Measurements from ENCODE around the gene ST3GAL3.

ST3GAL3 gene

DNA sequence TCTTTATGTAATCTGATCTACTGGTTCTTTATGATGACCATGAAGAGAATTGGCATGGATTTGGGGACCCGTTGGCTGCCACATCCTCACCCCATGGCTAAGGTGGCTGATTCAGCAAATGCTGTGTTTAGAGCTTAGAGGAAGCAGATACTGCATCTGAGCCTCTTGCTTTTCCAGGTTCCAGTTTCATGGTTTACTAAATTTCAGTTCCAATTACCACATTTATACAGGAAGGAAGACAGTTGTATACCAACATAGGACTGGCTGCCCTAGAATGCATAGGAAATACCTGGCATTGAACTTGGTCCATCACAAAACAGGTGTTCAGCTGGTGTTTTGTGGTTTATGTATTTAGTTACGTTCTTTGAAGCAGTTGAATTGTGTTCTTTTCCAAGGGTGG, 107.1 kb downstream of the ST3GAL3 start:
- H3K36me3 ChIP-seq (ENCODE audit: insufficient read depth, low read length): peaks cover 43% of the 10 kb centered on the region
- no peak overlapping the region for H3K9ac ChIP-seq (ENCODE audit: insufficient read length)
- no peak for TF ChIP-seq EZH2 (IDR thresholded peaks at IDR 0.05)
- TF ChIP-seq POLR2AphosphoS5 (IDR thresholded peaks at IDR 0.05; ENCODE audit: borderline replicate concordance, low read depth, low read length): no peak
- no peak for TF ChIP-seq FOXP2 (optimal IDR thresholded peaks at IDR 0.05; ENCODE audit: control extremely low read depth, extremely low read length, insufficient read depth)
- H3K9me3 ChIP-seq (ENCODE audit: low read depth, low read length): peaks cover 10% of the 10 kb centered on the region; the same call in 1 of the 2 replicates
- H3K27ac ChIP-seq: no peak overlapping the region
- DNase-seq (ENCODE audit: low read depth, low spot score): no peak
- no peak overlapping the region for H3K4me3 ChIP-seq

DNA sequence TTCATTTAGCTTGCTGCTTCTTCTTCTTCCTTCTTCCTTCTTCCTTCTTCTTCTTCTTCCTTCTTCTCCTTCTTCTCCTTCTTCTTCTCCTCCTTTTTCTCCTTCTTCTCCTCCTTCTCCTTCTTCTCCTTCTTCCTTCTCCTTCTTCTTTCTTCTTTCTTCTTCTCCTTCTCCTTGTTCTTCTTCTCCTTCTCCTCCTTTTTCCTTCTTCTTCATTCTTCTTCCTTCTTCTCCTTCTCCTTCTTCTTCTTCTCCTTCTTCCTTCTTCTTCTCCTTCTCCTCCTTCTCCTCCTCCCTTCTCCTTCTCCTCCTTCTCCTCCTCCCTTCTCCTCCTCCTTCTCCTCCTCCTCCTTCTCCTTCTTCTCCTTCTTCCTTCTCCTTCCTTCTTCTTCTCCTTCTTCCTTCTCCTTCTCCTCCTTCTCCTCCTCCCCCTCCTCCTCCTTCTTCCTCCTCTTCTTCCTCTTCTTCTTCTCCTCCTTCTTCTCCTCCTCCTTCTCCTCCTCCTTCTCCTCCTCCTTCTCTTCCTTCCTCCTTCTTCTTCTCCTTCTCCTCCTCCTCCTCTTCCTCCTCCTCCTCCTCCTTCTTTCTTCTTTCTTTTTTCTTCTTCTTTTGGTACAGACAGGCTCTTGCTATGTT, 110.1 kb downstream of the ST3GAL3 start:
- Histone ChIP-seq H3K9me3 (ENCODE audit: low read depth, low read length) (peaks cover 16% of the 10 kb centered on the region; the same call in 1 of the 2 replicates), H3K4me3 (no peak overlapping the region), H3K36me3 (ENCODE audit: insufficient read depth, low read length) (peaks cover 60% of the 10 kb centered on the region), H3K27ac (no peak overlapping the region), H3K9ac (ENCODE audit: insufficient read length) (no peak overlapping the region)
- no peak for DNase-seq (ENCODE audit: low read depth, low spot score)
- TF ChIP-seq FOXP2 (optimal IDR thresholded peaks at IDR 0.05; ENCODE audit: control extremely low read depth, extremely low read length, insufficient read depth) (no peak), POLR2AphosphoS5 (IDR thresholded peaks at IDR 0.05; ENCODE audit: borderline replicate concordance, low read depth, low read length) (no peak), EZH2 (IDR thresholded peaks at IDR 0.05) (no peak)

DNA sequence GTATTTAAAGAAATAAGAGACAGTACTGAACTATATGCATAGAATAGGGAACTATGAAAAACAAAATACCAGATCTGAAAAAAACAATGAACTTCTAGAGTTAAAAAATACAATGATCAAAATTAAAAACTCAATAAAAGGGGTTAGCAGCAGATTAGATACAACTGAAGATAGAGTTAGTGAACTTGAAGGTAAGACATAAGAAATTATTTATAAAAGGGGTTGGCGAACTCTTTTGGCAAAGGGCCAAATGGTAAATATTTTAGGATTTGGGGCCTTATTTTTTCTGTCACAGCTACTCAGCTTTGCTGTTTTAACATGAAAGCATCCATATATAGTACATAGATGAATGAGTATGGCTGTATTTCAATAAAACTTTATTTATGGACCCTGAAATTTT, 111.4 kb downstream of the ST3GAL3 start:
- no peak for DNase-seq (ENCODE audit: low read depth, low spot score)
- Histone ChIP-seq H3K4me3 (no peak overlapping the region), H3K9me3 (ENCODE audit: low read depth, low read length) (peaks cover 16% of the 10 kb centered on the region; the same call in 1 of the 2 replicates), H3K36me3 (ENCODE audit: insufficient read depth, low read length) (peaks cover 63% of the 10 kb centered on the region), H3K9ac (ENCODE audit: insufficient read length) (no peak overlapping the region), H3K27ac (no peak overlapping the region)
- TF ChIP-seq POLR2AphosphoS5 (IDR thresholded peaks at IDR 0.05; ENCODE audit: borderline replicate concordance, low read depth, low read length): no peak
- TF ChIP-seq EZH2 (IDR thresholded peaks at IDR 0.05): no peak
- TF ChIP-seq FOXP2 (optimal IDR thresholded peaks at IDR 0.05; ENCODE audit: control extremely low read depth, extremely low read length, insufficient read depth): no peak

DNA sequence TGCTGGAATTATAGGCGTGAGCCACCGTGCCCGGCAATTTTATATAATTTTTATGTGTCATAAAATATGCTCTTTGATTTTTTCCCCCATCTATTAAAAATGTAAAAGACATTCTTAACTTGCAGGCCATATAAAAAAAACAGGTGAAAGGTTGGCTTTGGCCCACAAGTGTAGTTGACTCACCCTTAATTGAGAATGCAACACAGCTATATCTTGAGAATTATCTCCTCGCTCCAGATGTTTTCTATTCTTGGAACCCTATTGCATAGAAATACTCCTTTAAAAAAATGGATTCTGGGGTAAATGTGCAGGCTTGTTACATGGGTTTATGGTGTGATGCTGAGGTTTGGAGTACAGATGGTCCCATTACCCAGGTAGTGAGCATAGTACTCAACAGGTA, 112.0 kb downstream of the ST3GAL3 start:
- Histone ChIP-seq H3K36me3 (ENCODE audit: insufficient read depth, low read length) (peaks cover 65% of the 10 kb centered on the region), H3K27ac (no peak overlapping the region), H3K9ac (ENCODE audit: insufficient read length) (no peak overlapping the region), H3K9me3 (ENCODE audit: low read depth, low read length) (peaks cover 16% of the 10 kb centered on the region; the same call in 1 of the 2 replicates), H3K4me3 (no peak overlapping the region)
- no peak for TF ChIP-seq EZH2 (IDR thresholded peaks at IDR 0.05)
- TF ChIP-seq POLR2AphosphoS5 (IDR thresholded peaks at IDR 0.05; ENCODE audit: borderline replicate concordance, low read depth, low read length): no peak
- TF ChIP-seq FOXP2 (optimal IDR thresholded peaks at IDR 0.05; ENCODE audit: control extremely low read depth, extremely low read length, insufficient read depth): no peak
- DNase-seq (ENCODE audit: low read depth, low spot score): no peak

DNA sequence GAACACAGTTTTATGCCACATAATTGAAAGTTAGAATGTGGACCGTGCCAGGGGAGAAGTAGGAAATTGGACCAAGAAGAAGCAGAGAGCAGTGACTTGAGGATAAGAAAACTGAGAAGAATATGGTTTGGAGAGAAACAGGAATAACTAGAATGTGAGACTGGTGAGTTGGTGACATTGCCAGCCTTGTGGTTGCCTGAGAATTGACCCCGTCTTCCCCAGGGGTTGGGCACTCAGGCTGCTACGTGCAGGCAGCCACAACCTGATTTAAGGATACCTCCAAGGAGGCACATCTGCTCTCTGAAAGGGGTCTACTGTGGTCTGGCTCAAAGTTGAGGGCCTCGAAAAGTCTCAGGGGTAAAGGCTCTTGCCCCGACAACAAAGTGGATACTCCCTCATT, 114.1 kb downstream of the ST3GAL3 start:
- Histone ChIP-seq H3K27ac (no peak overlapping the region), H3K9ac (ENCODE audit: insufficient read length) (no peak overlapping the region), H3K9me3 (ENCODE audit: low read depth, low read length) (peaks cover 16% of the 10 kb centered on the region; the same call in 1 of the 2 replicates), H3K4me3 (no peak overlapping the region), H3K36me3 (ENCODE audit: insufficient read depth, low read length) (peaks cover 59% of the 10 kb centered on the region)
- TF ChIP-seq POLR2AphosphoS5 (IDR thresholded peaks at IDR 0.05; ENCODE audit: borderline replicate concordance, low read depth, low read length) (no peak), EZH2 (IDR thresholded peaks at IDR 0.05) (no peak)
- DNase-seq (ENCODE audit: low read depth, low spot score): no peak

DNA sequence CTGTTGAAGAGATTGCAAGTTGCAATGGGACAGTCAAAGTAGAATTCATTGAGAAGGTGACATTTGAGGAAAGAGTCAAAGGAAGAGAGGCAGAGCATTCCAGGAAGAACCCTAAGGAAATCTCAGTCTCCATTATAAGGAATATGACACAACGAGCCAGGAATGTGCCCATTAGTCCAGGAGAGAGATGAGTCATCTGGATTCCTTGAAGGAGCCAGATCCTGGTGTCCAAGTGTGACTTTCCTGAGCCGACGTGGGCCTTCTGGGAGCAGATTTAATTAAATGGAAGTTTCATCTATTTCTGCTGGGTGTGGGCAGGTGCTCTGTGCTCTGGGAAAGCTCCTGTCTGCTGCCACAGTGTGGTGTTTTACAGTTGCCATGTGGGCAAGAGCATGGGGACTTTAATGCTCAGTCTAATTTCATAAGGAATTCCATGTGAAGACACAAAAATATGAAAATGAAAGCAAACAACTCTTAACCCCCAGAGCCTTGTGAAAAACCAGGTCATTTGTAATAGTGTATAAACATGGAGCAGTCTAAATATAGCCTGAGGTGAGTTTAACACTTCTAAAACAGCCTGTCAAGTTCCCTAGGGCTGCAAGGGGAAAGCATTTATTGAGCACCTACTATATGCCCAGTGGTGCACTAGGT, 114.8 kb downstream of the ST3GAL3 start:
- H3K9ac ChIP-seq (ENCODE audit: insufficient read length): no peak overlapping the region
- no peak overlapping the region for H3K4me3 ChIP-seq
- TF ChIP-seq FOXP2 (optimal IDR thresholded peaks at IDR 0.05; ENCODE audit: control extremely low read depth, extremely low read length, insufficient read depth): no peak
- TF ChIP-seq POLR2AphosphoS5 (IDR thresholded peaks at IDR 0.05; ENCODE audit: borderline replicate concordance, low read depth, low read length): no peak
- TF ChIP-seq EZH2 (IDR thresholded peaks at IDR 0.05): no peak
- no peak overlapping the region for H3K27ac ChIP-seq
- peaks cover 16% of the 10 kb centered on the region; the same call in 1 of the 2 replicates for H3K9me3 ChIP-seq (ENCODE audit: low read depth, low read length)
- DNase-seq (ENCODE audit: low read depth, low spot score): no peak
- H3K36me3 ChIP-seq (ENCODE audit: insufficient read depth, low read length): peaks cover 57% of the 10 kb centered on the region

DNA sequence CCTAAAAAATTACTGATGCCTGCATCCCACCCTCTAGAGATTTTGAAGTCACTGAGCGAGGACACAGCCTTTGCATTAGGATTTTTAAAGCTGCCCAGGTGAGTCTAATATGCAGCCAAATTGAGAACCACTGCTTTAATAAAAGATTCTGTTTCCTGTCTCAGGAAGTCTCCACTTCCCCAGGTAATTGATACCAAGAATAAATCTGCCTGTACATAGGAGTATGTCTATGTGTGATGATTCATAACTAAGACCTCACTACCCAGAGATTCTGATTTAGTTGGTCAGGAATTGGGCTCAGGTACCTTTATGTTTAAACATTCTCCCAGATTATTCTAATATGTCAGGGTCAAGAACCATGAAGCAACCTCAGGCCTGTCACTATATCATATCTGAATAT, 117.5 kb downstream of the ST3GAL3 start:
- TF ChIP-seq POLR2AphosphoS5 (IDR thresholded peaks at IDR 0.05; ENCODE audit: borderline replicate concordance, low read depth, low read length) (no peak), FOXP2 (optimal IDR thresholded peaks at IDR 0.05; ENCODE audit: control extremely low read depth, extremely low read length, insufficient read depth) (no peak), EZH2 (IDR thresholded peaks at IDR 0.05) (no peak)
- no peak overlapping the region for H3K4me3 ChIP-seq
- DNase-seq (ENCODE audit: low read depth, low spot score): no peak
- peaks cover 43% of the 10 kb centered on the region for H3K36me3 ChIP-seq (ENCODE audit: insufficient read depth, low read length)
- no peak overlapping the region for H3K9ac ChIP-seq (ENCODE audit: insufficient read length)
- 0 out of 2 replicates have a peak, but pooled peaks cover 1% of the 10 kb centered on the region for H3K9me3 ChIP-seq (ENCODE audit: low read depth, low read length)
- H3K27ac ChIP-seq: no peak overlapping the region

DNA sequence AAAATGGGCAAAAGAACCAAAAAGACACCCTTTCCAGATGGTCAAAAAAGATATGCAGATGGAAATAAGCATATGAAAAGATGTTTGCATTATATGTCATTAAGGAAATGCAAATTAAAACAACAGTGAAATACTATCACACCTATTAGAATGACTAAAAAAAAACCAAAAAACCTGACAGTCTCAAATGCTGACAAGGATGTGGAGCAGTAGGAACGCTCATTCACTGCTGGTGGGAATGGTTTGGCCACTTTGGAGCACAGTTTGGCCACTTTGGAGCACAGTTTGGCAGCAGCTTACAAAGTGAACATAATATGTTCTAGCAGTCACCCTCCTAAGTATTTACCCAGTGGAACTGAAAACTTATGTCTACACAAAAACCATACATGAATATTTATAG, 121.2 kb downstream of the ST3GAL3 start:
- TF ChIP-seq POLR2AphosphoS5 (IDR thresholded peaks at IDR 0.05; ENCODE audit: borderline replicate concordance, low read depth, low read length): no peak
- TF ChIP-seq EZH2 (IDR thresholded peaks at IDR 0.05): no peak
- Histone ChIP-seq H3K9ac (ENCODE audit: insufficient read length) (no peak overlapping the region), H3K27ac (no peak overlapping the region), H3K4me3 (no peak overlapping the region), H3K36me3 (ENCODE audit: insufficient read depth, low read length) (peaks cover 27% of the 10 kb centered on the region), H3K9me3 (ENCODE audit: low read depth, low read length) (no peaks in the 10 kb centered on the region)
- no peak for DNase-seq (ENCODE audit: low read depth, low spot score)
